Osteoblast (primary cell): ENCODE measurements around the gene IFNL3. TPM values are rescaled to one million over a fixed set of nuclear protein-coding genes. Genes with fewer than 3 reads are reported as not detected.

Experiments used
- DNase-seq: peaks from one replicate; pipeline ENCODE4 v3.0.0; 2011; ENCODE audit warnings: low spot score, mixed read lengths; ENCODE audit not compliant: insufficient read length; ENCODE audit errors: missing footprints
- H2AFZ ChIP-seq: 2 replicates; pipeline ENCODE4 v1.6.0; 2011; ENCODE audit warnings: mild to moderate bottlenecking, low read length
- H3K27ac ChIP-seq: 2 replicates; pipeline ENCODE4 v1.5.1; 2011; ENCODE audit warnings: mild to moderate bottlenecking, low read depth, low read length, moderate library complexity
- H3K27me3 ChIP-seq: 2 replicates; pipeline ENCODE4 v1.6.0; 2012; ENCODE audit warnings: mild to moderate bottlenecking, control low read depth, inconsistent platforms, low read length, moderate library complexity; ENCODE audit not compliant: insufficient read depth
- H3K36me3 ChIP-seq: 2 replicates; pipeline ENCODE4 v1.5.1; 2011; ENCODE audit warnings: mild to moderate bottlenecking, low read length, control low read depth, moderate library complexity; ENCODE audit not compliant: insufficient read depth
- H3K4me1 ChIP-seq: 2 replicates; pipeline ENCODE4 v1.5.1; 2011; ENCODE audit warnings: mild to moderate bottlenecking, low read length, control low read depth, moderate library complexity; ENCODE audit not compliant: insufficient read depth
- H3K4me2 ChIP-seq: 2 replicates; pipeline ENCODE4 v1.6.0; 2011; ENCODE audit warnings: mild to moderate bottlenecking, low read length; ENCODE audit not compliant: insufficient read depth
- H3K4me3 ChIP-seq: fragments of 200-600 bp; sonication (generic); 3 replicates; pipeline ENCODE4 v1.5.1; 2012; ENCODE audit warnings: mild to moderate bottlenecking, low read length, inconsistent platforms; ENCODE audit not compliant: insufficient read depth
- H3K79me2 ChIP-seq: 2 replicates; pipeline ENCODE4 v1.6.0; 2012; ENCODE audit warnings: mild to moderate bottlenecking, low read length, control low read depth, inconsistent platforms; ENCODE audit not compliant: insufficient read depth
- H3K9me3 ChIP-seq: 2 replicates; pipeline ENCODE4 v1.5.1; 2011; ENCODE audit warnings: low read depth, low read length, control low read depth
- H4K20me1 ChIP-seq: 2 replicates; pipeline ENCODE4 v1.6.0; 2012; ENCODE audit warnings: mild to moderate bottlenecking, low read length, control low read depth; ENCODE audit not compliant: insufficient read depth
- total RNA-seq: library from RNA; depleted of rRNA; stranded (reverse); fragments of >200 nt; gene quantifications from 2 replicates; pipeline ENCODE4 v1.2.3, GENCODE V29; 2012
- TF ChIP-seq, protein P1 (sequence below): IDR thresholded peaks from 2 replicates; pipeline ENCODE4 v1.5.1; 2011; ENCODE audit warnings: mild to moderate bottlenecking, low read depth, low read length, moderate library complexity; ENCODE audit errors: extremely low read depth

The IFNL3 gene
- total RNA-seq, 1 donor: not detected

DNA sequence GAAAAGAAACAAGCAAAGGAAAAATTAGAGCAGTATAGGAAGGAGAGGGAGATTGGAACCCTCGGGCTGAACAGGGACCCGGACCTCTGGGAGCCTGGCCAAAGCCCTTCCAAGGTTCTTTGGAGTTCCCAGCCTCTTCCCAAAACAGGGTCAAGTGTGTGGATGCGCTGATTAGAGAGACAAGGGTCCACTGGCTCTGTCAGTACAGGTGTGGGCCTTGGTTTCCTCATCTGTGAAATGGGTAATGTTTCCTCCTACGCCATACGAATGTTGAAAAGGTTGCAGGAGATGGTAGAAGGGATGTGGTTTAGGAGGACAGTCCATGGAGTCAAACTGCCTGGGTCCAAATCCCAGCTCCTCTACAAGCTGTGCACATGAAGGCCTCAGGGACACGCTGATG is 38.7 kb downstream of the IFNL3 start:
- Histone ChIP-seq H3K4me2 (no peak overlapping the region), H3K4me1 (no peaks in the 10 kb centered on the region), H3K27me3 (peaks cover 26% of the 10 kb centered on the region), H3K79me2 (no peaks in the 10 kb centered on the region), H2AFZ (no peak overlapping the region), H3K9me3 (no peaks in the 10 kb centered on the region), H3K4me3 (no peak overlapping the region), H3K36me3 (no peaks in the 10 kb centered on the region), H4K20me1 (no peaks in the 10 kb centered on the region), H3K27ac (no peak overlapping the region)
- peak; percentile 39 for DNase-seq
- TF ChIP-seq, protein P1, sequence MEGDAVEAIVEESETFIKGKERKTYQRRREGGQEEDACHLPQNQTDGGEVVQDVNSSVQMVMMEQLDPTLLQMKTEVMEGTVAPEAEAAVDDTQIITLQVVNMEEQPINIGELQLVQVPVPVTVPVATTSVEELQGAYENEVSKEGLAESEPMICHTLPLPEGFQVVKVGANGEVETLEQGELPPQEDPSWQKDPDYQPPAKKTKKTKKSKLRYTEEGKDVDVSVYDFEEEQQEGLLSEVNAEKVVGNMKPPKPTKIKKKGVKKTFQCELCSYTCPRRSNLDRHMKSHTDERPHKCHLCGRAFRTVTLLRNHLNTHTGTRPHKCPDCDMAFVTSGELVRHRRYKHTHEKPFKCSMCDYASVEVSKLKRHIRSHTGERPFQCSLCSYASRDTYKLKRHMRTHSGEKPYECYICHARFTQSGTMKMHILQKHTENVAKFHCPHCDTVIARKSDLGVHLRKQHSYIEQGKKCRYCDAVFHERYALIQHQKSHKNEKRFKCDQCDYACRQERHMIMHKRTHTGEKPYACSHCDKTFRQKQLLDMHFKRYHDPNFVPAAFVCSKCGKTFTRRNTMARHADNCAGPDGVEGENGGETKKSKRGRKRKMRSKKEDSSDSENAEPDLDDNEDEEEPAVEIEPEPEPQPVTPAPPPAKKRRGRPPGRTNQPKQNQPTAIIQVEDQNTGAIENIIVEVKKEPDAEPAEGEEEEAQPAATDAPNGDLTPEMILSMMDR: no peak

DNA sequence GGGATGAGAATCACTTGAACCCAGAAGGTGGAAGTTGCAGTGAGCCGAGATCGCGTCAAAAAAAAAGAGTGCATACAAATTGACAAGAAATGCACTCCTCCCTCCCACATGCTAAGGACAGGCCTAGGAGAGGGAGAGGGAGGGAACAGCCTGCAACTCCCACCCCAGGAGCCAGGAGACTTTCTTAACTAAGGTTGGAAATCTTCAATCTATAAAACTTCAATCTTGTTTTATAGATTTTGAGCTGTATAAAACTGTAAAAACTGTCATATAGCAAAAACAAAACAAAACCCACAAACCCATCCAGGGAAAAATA is 39.4 kb downstream of the IFNL3 start:
- DNase-seq: peak; percentile 22
- H3K4me1 ChIP-seq: no peaks in the 10 kb centered on the region
- H3K36me3 ChIP-seq: no peaks in the 10 kb centered on the region
- H3K4me2 ChIP-seq: no peak overlapping the region
- H4K20me1 ChIP-seq: no peaks in the 10 kb centered on the region
- H2AFZ ChIP-seq: no peak overlapping the region
- peaks cover 28% of the 10 kb centered on the region for H3K27me3 ChIP-seq
- no peaks in the 10 kb centered on the region for H3K9me3 ChIP-seq
- H3K4me3 ChIP-seq: no peak overlapping the region
- TF ChIP-seq, protein P1: no peak
- H3K27ac ChIP-seq: no peak overlapping the region
- no peaks in the 10 kb centered on the region for H3K79me2 ChIP-seq

DNA sequence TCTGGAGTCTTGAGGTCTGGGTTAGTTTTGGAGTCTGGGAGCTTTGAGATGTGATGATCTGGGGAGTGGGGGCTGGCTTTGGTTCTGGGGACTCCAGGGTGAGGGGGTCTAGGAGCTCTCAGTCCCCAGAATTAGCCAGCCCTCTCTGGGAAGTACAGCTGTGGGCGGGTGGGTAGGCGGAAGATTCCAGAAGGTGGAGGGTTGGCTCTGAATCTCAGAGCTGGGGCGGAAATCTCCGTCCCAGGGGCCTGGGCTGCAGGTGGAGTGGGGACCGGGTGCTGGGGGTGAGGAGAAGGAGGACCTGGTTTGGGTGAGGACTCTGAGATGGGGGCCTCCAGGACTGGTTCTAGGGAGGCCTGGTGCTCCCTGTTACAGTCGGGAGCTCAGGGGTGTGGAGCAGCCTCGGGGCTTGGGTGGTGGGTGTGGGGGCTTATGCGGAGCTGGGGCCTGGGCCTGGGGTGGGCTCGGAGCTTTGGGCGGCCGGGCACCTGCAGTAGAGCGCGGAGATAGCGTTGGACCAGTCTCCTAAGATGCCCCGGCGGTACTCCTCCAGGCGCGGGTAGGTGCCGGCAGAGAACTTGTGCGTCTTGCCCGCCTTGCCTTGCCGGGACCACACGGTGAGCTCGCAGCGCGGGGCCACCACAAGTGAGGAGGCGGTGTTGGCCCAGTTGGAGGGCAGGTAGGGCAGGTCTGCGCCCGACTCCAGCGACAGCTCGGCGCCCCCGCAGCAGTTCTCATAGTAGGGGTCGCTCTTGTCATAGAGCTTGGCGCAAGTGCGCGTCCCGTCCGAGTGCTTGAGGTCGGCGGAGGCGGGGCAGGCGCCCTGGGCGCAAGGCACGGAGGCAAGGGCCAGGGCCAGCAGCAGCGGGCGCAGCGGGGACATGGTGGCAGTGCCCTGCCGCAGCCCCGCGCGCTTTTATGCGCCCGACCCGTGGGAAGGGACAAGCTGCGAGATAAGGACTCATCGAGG is 41.1 kb downstream of the IFNL3 start, which contains the start of gene SYCN:
Gene SYCN (minus strand): TSS at position 892 of the 970 bp plus-strand sequence. CDS start 9 bp downstream, at position 883.
- Histone ChIP-seq H3K27me3 (peaks cover 28% of the 10 kb centered on the region), H3K4me3 (no peak within 1 kb of the TSS), H3K4me1 (no peaks in the 10 kb centered on the region), H4K20me1 (no peaks in the 10 kb centered on the region), H3K79me2 (no peaks in the 10 kb centered on the region), H3K4me2 (no peak within 1 kb of the TSS), H3K36me3 (no peaks in the 10 kb centered on the region), H3K27ac (no peak within 1 kb of the TSS), H2AFZ (no peak within 1 kb of the TSS), H3K9me3 (no peaks in the 10 kb centered on the region)
- TF ChIP-seq, protein P1: no peak
- peak; percentile 64 for DNase-seq

DNA sequence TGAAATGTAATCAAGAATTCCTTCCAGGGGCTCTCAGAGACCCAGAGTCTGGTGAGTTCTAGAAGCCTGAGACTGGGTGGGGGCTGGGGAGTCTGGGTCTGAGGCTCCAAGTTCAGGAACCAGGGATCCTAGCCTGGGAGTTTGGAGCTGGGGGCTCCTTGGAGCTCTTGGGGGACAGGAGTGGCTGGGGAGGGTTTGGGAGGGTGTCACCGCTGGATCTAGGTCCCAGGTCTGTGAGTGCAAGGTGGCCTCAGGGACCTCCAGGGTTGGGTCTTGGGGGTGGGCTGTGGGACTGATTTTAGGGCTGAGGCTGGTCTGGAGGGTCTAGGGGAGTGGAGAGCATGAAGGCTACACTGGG is 41.8 kb downstream of the IFNL3 start:
- no peaks in the 10 kb centered on the region for H3K79me2 ChIP-seq
- peaks cover 34% of the 10 kb centered on the region for H3K27me3 ChIP-seq
- H3K27ac ChIP-seq: no peak overlapping the region
- no peaks in the 10 kb centered on the region for H3K4me1 ChIP-seq
- H3K4me2 ChIP-seq: no peak overlapping the region
- no peak overlapping the region for H2AFZ ChIP-seq
- H3K4me3 ChIP-seq: no peak overlapping the region
- no peaks in the 10 kb centered on the region for H3K9me3 ChIP-seq
- no peak for DNase-seq
- TF ChIP-seq, protein P1: no peak
- H3K36me3 ChIP-seq: no peaks in the 10 kb centered on the region
- no peaks in the 10 kb centered on the region for H4K20me1 ChIP-seq
